Neural cell (in vitro differentiated cells): ENCODE data around the gene PTPN3.

ENCODE experiments used
- EP300 ChIP-seq: fragments of 450-650 bp; conservative IDR thresholded peaks from 2 replicates; pipeline ENCODE4 v1.6.1; 2014; ENCODE audit warnings: antibody characterized with exemption, mild to moderate bottlenecking, moderate library complexity; ENCODE audit not compliant: poor library complexity, severe bottlenecking
- EZH2 ChIP-seq: fragments of 200-600, 300-800 bp; shearing (Covaris generic), sonication (generic); IDR thresholded peaks from 2 replicates; pipeline ENCODE4 v1.6.1; 2014; ENCODE audit warnings: antibody characterized with exemption, low read length, borderline replicate concordance, mild to moderate bottlenecking; ENCODE audit not compliant: insufficient read depth, poor library complexity, severe bottlenecking
- MXI1 ChIP-seq: fragments of 450-650 bp; conservative IDR thresholded peaks from 2 replicates; pipeline ENCODE4 v1.6.1; 2014; ENCODE audit warnings: antibody characterized with exemption, mild to moderate bottlenecking; ENCODE audit not compliant: poor library complexity, severe bottlenecking
- POLR2AphosphoS5 ChIP-seq: IDR thresholded peaks from 2 replicates; pipeline ENCODE4 v1.6.1; 2012
- RAD21 ChIP-seq: fragments of 450-650 bp; conservative IDR thresholded peaks from 2 replicates; pipeline ENCODE4 v1.6.1; 2014; ENCODE audit warnings: antibody characterized with exemption, mild to moderate bottlenecking, moderate library complexity
- SMC3 ChIP-seq: fragments of 450-650 bp; conservative IDR thresholded peaks from 2 replicates; pipeline ENCODE4 v1.6.1; 2014; ENCODE audit warnings: antibody characterized with exemption, mild to moderate bottlenecking, moderate library complexity; ENCODE audit not compliant: poor library complexity
- TAF1 ChIP-seq: IDR thresholded peaks from 2 replicates; pipeline ENCODE4 v1.6.1; 2012; ENCODE audit warnings: low read depth
- TF ChIP-seq, protein P1 (sequence below): fragments of 450-650 bp; IDR thresholded peaks from 2 replicates; pipeline ENCODE4 v1.5.1; 2014; ENCODE audit warnings: antibody characterized with exemption, mild to moderate bottlenecking, moderate library complexity; ENCODE audit not compliant: poor library complexity, severe bottlenecking
- TF ChIP-seq, protein P2 (sequence below): IDR thresholded peaks from 2 replicates; pipeline ENCODE4 v1.6.1; 2012; ENCODE audit warnings: borderline replicate concordance

GRCh38 chr9:109382182-109382581 lies 115.9 kb downstream of the PTPN3 start:
- TF ChIP-seq, protein P1, sequence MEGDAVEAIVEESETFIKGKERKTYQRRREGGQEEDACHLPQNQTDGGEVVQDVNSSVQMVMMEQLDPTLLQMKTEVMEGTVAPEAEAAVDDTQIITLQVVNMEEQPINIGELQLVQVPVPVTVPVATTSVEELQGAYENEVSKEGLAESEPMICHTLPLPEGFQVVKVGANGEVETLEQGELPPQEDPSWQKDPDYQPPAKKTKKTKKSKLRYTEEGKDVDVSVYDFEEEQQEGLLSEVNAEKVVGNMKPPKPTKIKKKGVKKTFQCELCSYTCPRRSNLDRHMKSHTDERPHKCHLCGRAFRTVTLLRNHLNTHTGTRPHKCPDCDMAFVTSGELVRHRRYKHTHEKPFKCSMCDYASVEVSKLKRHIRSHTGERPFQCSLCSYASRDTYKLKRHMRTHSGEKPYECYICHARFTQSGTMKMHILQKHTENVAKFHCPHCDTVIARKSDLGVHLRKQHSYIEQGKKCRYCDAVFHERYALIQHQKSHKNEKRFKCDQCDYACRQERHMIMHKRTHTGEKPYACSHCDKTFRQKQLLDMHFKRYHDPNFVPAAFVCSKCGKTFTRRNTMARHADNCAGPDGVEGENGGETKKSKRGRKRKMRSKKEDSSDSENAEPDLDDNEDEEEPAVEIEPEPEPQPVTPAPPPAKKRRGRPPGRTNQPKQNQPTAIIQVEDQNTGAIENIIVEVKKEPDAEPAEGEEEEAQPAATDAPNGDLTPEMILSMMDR: no peak
- no peak for TF ChIP-seq EZH2
- TF ChIP-seq SMC3: no peak
- TF ChIP-seq, protein P2, sequence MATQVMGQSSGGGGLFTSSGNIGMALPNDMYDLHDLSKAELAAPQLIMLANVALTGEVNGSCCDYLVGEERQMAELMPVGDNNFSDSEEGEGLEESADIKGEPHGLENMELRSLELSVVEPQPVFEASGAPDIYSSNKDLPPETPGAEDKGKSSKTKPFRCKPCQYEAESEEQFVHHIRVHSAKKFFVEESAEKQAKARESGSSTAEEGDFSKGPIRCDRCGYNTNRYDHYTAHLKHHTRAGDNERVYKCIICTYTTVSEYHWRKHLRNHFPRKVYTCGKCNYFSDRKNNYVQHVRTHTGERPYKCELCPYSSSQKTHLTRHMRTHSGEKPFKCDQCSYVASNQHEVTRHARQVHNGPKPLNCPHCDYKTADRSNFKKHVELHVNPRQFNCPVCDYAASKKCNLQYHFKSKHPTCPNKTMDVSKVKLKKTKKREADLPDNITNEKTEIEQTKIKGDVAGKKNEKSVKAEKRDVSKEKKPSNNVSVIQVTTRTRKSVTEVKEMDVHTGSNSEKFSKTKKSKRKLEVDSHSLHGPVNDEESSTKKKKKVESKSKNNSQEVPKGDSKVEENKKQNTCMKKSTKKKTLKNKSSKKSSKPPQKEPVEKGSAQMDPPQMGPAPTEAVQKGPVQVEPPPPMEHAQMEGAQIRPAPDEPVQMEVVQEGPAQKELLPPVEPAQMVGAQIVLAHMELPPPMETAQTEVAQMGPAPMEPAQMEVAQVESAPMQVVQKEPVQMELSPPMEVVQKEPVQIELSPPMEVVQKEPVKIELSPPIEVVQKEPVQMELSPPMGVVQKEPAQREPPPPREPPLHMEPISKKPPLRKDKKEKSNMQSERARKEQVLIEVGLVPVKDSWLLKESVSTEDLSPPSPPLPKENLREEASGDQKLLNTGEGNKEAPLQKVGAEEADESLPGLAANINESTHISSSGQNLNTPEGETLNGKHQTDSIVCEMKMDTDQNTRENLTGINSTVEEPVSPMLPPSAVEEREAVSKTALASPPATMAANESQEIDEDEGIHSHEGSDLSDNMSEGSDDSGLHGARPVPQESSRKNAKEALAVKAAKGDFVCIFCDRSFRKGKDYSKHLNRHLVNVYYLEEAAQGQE: no peak
- no peak for TF ChIP-seq POLR2AphosphoS5
- TF ChIP-seq EP300: no peak
- TF ChIP-seq MXI1: no peak
- TF ChIP-seq RAD21: no peak
- no peak for TF ChIP-seq TAF1
